ENCODE measurements around the gene SDCCAG8.

GRCh38 chr1:243459059-243459458 lies 203.2 kb downstream of the SDCCAG8 start:
- TF ChIP-seq CTCF (conservative IDR thresholded peaks at IDR 0.05; ENCODE audit: low read depth, low read length) (no peak), EZH2phosphoT487 (IDR thresholded peaks at IDR 0.05; ENCODE audit: borderline replicate concordance, low read length) (no peak), EZH2 (IDR thresholded peaks at IDR 0.05; ENCODE audit: low read length, unreplicated experiment) (no peak)
